BE2C (cell line): ENCODE measurements around the gene SLC44A3.

Source experiments
- DNase-seq: peaks from one replicate; pipeline ENCODE4 v3.0.0-alpha.2; 2020
- H3K27me3 ChIP-seq: fragments of 250-450 bp; sonication (Bioruptor Pico); 2 replicates; pipeline ENCODE4 v1.5.1; 2020; ENCODE audit warnings: mild to moderate bottlenecking
- H3K36me3 ChIP-seq: fragments of 250-450 bp; sonication (Bioruptor Pico); 2 replicates; pipeline ENCODE4 v1.5.1; 2020; ENCODE audit warnings: mild to moderate bottlenecking
- H3K4me1 ChIP-seq: fragments of 250-450 bp; sonication (Bioruptor Pico); 2 replicates; pipeline ENCODE4 v1.5.1; 2020
- H3K4me3 ChIP-seq: 2 replicates; pipeline ENCODE4 v1.5.1; 2011; ENCODE audit warnings: low read depth, low read length
- H3K9me3 ChIP-seq: fragments of 250-450 bp; sonication (Bioruptor Pico); 2 replicates; pipeline ENCODE4 v1.5.1; 2020
- CTCF ChIP-seq: IDR thresholded peaks from 2 replicates; pipeline ENCODE4 v1.5.1; 2012; ENCODE audit warnings: mild to moderate bottlenecking, low read depth, low read length

SLC44A3 gene

GRCh38 chr1:94797291-94797690 lies 22.9 kb upstream of the SLC44A3 start:
- Histone ChIP-seq H3K36me3 (no peaks in the 10 kb centered on the region), H3K27me3 (no peaks in the 10 kb centered on the region), H3K4me3 (no peak overlapping the region), H3K4me1 (peaks cover 5% of the 10 kb centered on the region; the same call in 1 of the 2 replicates), H3K9me3 (no peaks in the 10 kb centered on the region)
- DNase-seq = no peak
- TF ChIP-seq CTCF = no peak

- DNase-seq = no peak
- no peak for TF ChIP-seq CTCF
- Histone ChIP-seq H3K36me3 (no peaks in the 10 kb centered on the region), H3K27me3 (no peaks in the 10 kb centered on the region), H3K9me3 (no peaks in the 10 kb centered on the region), H3K4me3 (no peak overlapping the region), H3K4me1 (peaks cover 11% of the 10 kb centered on the region)
Observed at GRCh38 chr1:94798054-94798453, 22.1 kb upstream of the SLC44A3 start.

DNA sequence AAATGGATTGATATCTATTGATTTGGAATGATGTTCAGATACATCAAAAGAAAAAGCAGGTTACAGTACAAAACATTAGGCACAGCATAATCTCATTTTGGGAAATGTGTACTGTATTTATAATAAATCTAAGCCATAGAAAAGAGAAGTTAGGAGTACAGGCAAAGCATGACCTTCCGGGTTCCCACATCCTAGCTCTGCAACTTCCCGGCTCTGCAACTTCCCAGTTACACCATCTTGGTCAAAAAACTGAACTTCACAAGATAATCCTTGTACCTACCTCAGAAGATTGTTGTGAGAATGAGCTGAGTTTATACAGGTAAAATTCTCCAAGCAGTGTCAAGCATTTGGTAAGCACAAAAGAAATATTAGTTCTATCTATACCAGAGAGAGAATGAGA lies 21.7 kb upstream of the SLC44A3 start:
- no peaks in the 10 kb centered on the region for H3K9me3 ChIP-seq
- DNase-seq = no peak

DNA sequence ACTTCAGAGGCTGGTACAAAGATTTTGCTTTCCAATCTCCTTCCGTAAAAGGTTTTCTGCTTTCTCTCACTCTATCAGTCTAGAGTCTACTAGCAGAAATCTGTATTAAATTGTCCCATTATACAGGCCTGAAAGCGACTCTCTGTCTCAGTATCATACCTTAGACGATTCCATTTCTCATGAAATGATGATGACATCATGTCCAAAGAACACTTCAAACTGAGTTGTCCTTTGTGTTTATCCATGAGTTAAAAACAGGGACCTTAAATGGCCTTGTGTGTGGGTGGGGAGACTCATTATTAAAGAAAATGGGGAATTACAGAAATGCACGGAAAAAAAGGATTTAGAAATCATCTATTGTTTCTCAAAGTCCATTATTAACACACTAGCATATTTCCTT lies 21.0 kb upstream of the SLC44A3 start:
- Histone ChIP-seq H3K9me3 (no peaks in the 10 kb centered on the region), H3K4me3 (no peak overlapping the region), H3K4me1 (peaks cover 15% of the 10 kb centered on the region), H3K27me3 (no peaks in the 10 kb centered on the region), H3K36me3 (no peaks in the 10 kb centered on the region)
- DNase-seq = no peak
- no peak for TF ChIP-seq CTCF

More for the DNA sequence above, 21.7 kb upstream of the SLC44A3 start:
- Histone ChIP-seq H3K27me3 (no peaks in the 10 kb centered on the region), H3K4me1 (peaks cover 15% of the 10 kb centered on the region), H3K36me3 (no peaks in the 10 kb centered on the region), H3K4me3 (no peak overlapping the region)
- no peak for TF ChIP-seq CTCF

DNA sequence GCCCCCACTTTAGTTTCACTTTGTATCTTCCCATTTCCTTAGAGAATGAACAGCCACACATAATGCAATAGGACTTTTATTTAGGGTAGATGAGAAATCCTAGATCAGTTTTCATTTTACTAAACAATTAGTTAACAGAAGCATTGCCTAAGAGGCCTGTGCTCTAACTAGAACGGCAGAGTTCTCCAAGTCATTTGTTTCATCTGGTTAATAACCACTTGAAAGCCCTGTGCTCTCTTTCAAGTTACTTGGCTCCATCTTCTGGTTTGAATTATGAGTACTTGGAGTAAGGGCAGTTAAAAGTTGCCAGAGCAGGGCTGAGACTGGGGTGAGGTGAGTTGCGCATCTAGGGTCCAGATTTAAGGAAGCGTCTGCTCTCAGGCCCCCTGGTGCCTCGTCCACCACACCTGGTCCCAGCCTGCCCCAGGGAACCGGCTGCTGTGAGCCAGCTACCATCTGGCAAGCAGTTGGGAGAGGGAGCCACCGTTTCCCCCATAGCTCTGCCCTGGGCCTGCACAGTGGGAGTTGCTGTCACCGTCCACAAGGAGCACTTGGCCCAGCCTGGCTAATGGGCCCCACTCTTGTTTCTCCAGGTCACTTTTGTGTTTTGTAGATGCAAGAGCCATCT lies 18.1 kb upstream of the SLC44A3 start:
- peak; percentile 60 for DNase-seq
- H3K9me3 ChIP-seq = no peaks in the 10 kb centered on the region
- peak; percentile 25 for TF ChIP-seq CTCF
- no peaks in the 10 kb centered on the region for H3K36me3 ChIP-seq
- H3K27me3 ChIP-seq = no peaks in the 10 kb centered on the region
- H3K4me3 ChIP-seq = peak overlapping the region; percentile 31
- peaks cover 15% of the 10 kb centered on the region for H3K4me1 ChIP-seq

DNA sequence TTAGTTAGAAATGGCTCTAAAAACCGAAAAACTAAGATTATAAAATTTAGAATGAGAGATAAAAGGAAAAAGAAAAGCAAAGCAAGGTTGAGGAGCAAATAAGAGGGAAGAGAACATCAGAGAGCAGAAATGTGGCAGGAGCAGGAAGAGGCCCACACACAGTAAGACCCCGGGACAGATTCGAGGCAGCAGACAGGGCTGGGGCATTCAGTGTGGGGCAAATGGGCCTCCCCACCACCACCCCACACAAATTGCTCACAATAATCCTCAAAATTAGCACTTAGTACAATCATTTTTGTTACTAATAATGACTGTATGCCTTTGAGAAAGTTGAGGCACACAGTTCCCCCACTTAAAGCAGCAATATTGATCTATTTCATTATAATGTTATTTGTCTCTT lies 17.1 kb upstream of the SLC44A3 start:
- no peaks in the 10 kb centered on the region for H3K9me3 ChIP-seq
- H3K4me1 ChIP-seq = peaks cover 15% of the 10 kb centered on the region
- no peak overlapping the region for H3K4me3 ChIP-seq
- no peaks in the 10 kb centered on the region for H3K27me3 ChIP-seq
- no peaks in the 10 kb centered on the region for H3K36me3 ChIP-seq
- DNase-seq = no peak
- no peak for TF ChIP-seq CTCF
